Stomach (tissue), 4 donors: Measurements from ENCODE around the gene BICDL1.

Experiments
- CTCF ChIP-seq, 7 experiments: fragments of 450-650 bp in 4 of 7; fragments of 200-600 bp in 3 of 7; sonication (generic) in 3 of 7; IDR thresholded peaks; one replicate each; pipeline ENCODE4 v1.5.1; 2016 to 2019; ENCODE audit warnings: antibody characterized with exemption in 7 of 7, control low read depth in 2 of 7, mild to moderate bottlenecking in 1 of 7
- POLR2A ChIP-seq, 4 donors: fragments of 450-650 bp; IDR thresholded peaks; one replicate each; pipeline ENCODE4 v1.6.1; 2016; ENCODE audit warnings: antibody characterized with exemption in 4 of 4, control low read depth in 2 of 4, mild to moderate bottlenecking in 1 of 4, moderate library complexity in 1 of 4
- POLR2AphosphoS5 ChIP-seq, 3 donors: sonication (generic); formaldehyde crosslinking; IDR thresholded peaks; one replicate each; pipeline ENCODE4 v1.6.1; 2016; ENCODE audit warnings: antibody characterized with exemption in 3 of 3

- TF ChIP-seq CTCF (IDR thresholded peaks at IDR 0.05) (no peak), POLR2A (IDR thresholded peaks at IDR 0.05) (no peak), POLR2AphosphoS5 (IDR thresholded peaks at IDR 0.05) (no peak)
These were observed 78.9 kb downstream of the BICDL1 start for GRCh38 chr12:120067901-120068300.
